ENCODE results near the gene SPAG9.

Gene SPAG9

GRCh38 chr17:51000835-51001638 lies 119.6 kb downstream of the SPAG9 start:
- Histone ChIP-seq H3K4me1 (ENCODE audit: control insufficient read depth, low read depth, low read length) (no peaks in the 10 kb centered on the region), H3K9ac (ENCODE audit: low read length) (no peak overlapping the region), H3K27ac (ENCODE audit: low read length) (no peak overlapping the region), H3K4me3 (ENCODE audit: low read length) (no peak overlapping the region), H3K36me3 (ENCODE audit: control insufficient read depth, low read depth, low read length) (peaks cover 56% of the 10 kb centered on the region), H3K9me3 (ENCODE audit: control insufficient read depth, low read depth, low read length) (no peaks in the 10 kb centered on the region), H3K27me3 (ENCODE audit: control insufficient read depth, insufficient read depth, low read length) (no peaks in the 10 kb centered on the region)

GRCh38 chr17:50995668-50996067 lies 125.0 kb downstream of the SPAG9 start:
- H3K4me1 ChIP-seq (ENCODE audit: control insufficient read depth, low read depth, low read length), result no peaks in the 10 kb centered on the region
- H3K36me3 ChIP-seq (ENCODE audit: control insufficient read depth, low read depth, low read length), result peaks cover 74% of the 10 kb centered on the region

DNA sequence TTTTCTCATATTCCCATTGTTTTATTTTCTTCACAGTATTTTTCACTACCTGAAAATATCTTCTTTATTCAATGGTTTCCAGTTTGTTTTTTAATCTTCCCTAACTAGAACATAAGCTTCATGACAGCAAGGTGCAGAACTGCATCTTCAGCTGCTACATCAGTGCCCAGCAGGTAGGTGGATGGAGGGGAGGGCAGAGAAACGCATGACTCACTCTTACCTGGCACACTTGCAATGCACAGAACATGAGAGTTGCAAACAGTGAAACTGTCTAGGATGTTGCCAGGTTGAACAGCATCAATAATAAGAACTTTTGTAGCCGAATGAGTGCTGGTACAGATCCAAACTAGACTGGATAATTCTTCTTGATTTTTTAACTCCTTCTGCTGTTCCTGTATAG lies 127.1 kb downstream of the SPAG9 start:
- H3K4me1 ChIP-seq (ENCODE audit: control insufficient read depth, low read depth, low read length), result no peaks in the 10 kb centered on the region
- no peak overlapping the region for H3K4me3 ChIP-seq (ENCODE audit: low read length)
- H3K27ac ChIP-seq (ENCODE audit: low read length), result no peak overlapping the region
- no peaks in the 10 kb centered on the region for H3K9me3 ChIP-seq (ENCODE audit: control insufficient read depth, low read depth, low read length)
- no peak overlapping the region for H3K9ac ChIP-seq (ENCODE audit: low read length)
- H3K27me3 ChIP-seq (ENCODE audit: control insufficient read depth, insufficient read depth, low read length), result no peaks in the 10 kb centered on the region
- H3K36me3 ChIP-seq (ENCODE audit: control insufficient read depth, low read depth, low read length), result peaks cover 79% of the 10 kb centered on the region

More at GRCh38 chr17:50995668-50996067, 125.0 kb downstream of the SPAG9 start:
- no peaks in the 10 kb centered on the region for H3K9me3 ChIP-seq (ENCODE audit: control insufficient read depth, low read depth, low read length)
- no peaks in the 10 kb centered on the region for H3K27me3 ChIP-seq (ENCODE audit: control insufficient read depth, insufficient read depth, low read length)
- no peak overlapping the region for H3K4me3 ChIP-seq (ENCODE audit: low read length)
- no peak overlapping the region for H3K9ac ChIP-seq (ENCODE audit: low read length)
- no peak overlapping the region for H3K27ac ChIP-seq (ENCODE audit: low read length)

DNA sequence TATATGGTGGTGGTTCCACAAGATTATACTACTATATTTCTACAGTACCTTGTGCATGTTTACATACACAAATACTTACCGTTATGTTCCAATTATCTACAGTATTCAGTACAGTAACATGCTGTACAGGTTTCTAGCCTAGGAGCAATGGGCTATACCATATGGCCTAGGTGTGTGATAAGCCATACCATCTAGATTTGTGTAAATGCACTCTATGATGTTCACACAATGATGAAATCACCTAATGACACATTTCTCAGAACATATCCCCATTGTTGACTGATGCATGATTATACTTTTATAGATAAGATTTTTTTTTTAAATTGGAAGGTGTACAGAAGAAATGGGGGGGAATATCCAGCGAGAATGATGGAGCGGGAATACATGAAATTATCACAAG lies 131.5 kb downstream of the SPAG9 start:
- Histone ChIP-seq H3K4me1 (ENCODE audit: control insufficient read depth, low read depth, low read length) (no peaks in the 10 kb centered on the region), H3K4me3 (ENCODE audit: low read length) (no peak overlapping the region), H3K36me3 (ENCODE audit: control insufficient read depth, low read depth, low read length) (peaks cover 73% of the 10 kb centered on the region), H3K27me3 (ENCODE audit: control insufficient read depth, insufficient read depth, low read length) (no peaks in the 10 kb centered on the region), H3K27ac (ENCODE audit: low read length) (no peak overlapping the region), H3K9ac (ENCODE audit: low read length) (no peak overlapping the region), H3K9me3 (ENCODE audit: control insufficient read depth, low read depth, low read length) (no peaks in the 10 kb centered on the region)

- Histone ChIP-seq H3K27ac (ENCODE audit: low read length) (no peak overlapping the region), H3K36me3 (ENCODE audit: control insufficient read depth, low read depth, low read length) (peaks cover 71% of the 10 kb centered on the region), H3K9me3 (ENCODE audit: control insufficient read depth, low read depth, low read length) (no peaks in the 10 kb centered on the region), H3K4me1 (ENCODE audit: control insufficient read depth, low read depth, low read length) (no peaks in the 10 kb centered on the region), H3K27me3 (ENCODE audit: control insufficient read depth, insufficient read depth, low read length) (no peaks in the 10 kb centered on the region), H3K4me3 (ENCODE audit: low read length) (no peak overlapping the region), H3K9ac (ENCODE audit: low read length) (no peak overlapping the region)
These were observed 132.2 kb downstream of the SPAG9 start for GRCh38 chr17:50988427-50988826.

DNA sequence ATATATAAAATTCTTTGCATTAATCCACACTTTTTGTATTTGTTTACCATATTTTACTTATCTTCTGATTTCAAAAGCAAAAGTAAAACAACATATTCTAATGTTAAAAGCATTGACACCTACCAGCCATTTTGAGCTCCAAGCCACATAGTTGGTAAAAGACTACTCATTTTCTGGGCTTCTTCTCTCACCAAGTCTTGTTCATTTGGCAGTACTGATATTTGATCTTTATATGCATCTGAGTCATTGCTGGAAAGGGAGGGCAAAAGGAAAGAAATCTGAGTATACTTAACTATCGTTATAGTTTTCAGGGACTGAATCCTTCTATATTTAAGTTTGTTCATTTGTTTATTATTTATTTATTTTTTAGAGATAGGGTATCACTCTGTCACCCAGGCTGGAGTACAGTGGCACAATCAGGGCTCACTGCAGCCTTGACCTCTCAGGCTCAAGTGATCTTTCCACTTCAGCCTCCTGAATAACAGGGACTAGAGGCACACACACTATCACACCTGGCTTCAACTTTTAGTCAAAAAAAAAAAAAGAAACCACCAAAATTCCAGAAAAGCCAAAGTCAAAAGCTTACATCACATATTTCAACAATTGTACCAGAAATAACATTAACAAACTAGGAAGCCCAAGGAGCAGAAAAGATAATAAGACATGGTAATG lies 133.5 kb downstream of the SPAG9 start:
- Histone ChIP-seq H3K27ac (ENCODE audit: low read length) (no peak overlapping the region), H3K36me3 (ENCODE audit: control insufficient read depth, low read depth, low read length) (peaks cover 71% of the 10 kb centered on the region), H3K27me3 (ENCODE audit: control insufficient read depth, insufficient read depth, low read length) (no peaks in the 10 kb centered on the region), H3K9ac (ENCODE audit: low read length) (no peak overlapping the region), H3K4me1 (ENCODE audit: control insufficient read depth, low read depth, low read length) (no peaks in the 10 kb centered on the region), H3K9me3 (ENCODE audit: control insufficient read depth, low read depth, low read length) (no peaks in the 10 kb centered on the region), H3K4me3 (ENCODE audit: low read length) (no peak overlapping the region)

GRCh38 chr17:50981279-50981678 lies 139.4 kb downstream of the SPAG9 start:
- H3K9me3 ChIP-seq (ENCODE audit: control insufficient read depth, low read depth, low read length), result no peaks in the 10 kb centered on the region
- H3K4me3 ChIP-seq (ENCODE audit: low read length), result no peak overlapping the region
- H3K4me1 ChIP-seq (ENCODE audit: control insufficient read depth, low read depth, low read length), result no peaks in the 10 kb centered on the region
- H3K9ac ChIP-seq (ENCODE audit: low read length), result no peak overlapping the region
- H3K36me3 ChIP-seq (ENCODE audit: control insufficient read depth, low read depth, low read length), result peaks cover 77% of the 10 kb centered on the region
- no peak overlapping the region for H3K27ac ChIP-seq (ENCODE audit: low read length)
- no peaks in the 10 kb centered on the region for H3K27me3 ChIP-seq (ENCODE audit: control insufficient read depth, insufficient read depth, low read length)

DNA sequence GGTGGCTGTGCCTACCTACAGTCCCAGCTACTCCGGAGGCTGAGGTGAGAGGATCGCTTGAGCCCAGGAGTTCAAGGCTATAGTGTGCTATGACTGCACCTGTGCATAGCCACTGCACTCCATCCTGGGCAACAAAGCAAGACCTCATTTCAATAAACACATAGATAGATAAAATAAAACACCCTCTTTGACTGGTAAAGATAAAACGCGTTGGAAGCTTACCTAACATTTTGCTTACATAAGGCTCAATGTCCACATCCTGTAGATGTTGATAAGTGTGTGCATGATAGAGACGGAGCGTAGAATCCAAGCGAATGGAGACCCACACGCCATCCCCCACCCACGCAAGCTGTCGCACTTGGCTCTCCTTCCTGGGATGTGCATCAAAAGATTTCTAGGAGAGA lies 141.1 kb downstream of the SPAG9 start:
- Histone ChIP-seq H3K27me3 (ENCODE audit: control insufficient read depth, insufficient read depth, low read length) (no peaks in the 10 kb centered on the region), H3K27ac (ENCODE audit: low read length) (no peak overlapping the region), H3K4me3 (ENCODE audit: low read length) (no peak overlapping the region), H3K4me1 (ENCODE audit: control insufficient read depth, low read depth, low read length) (no peaks in the 10 kb centered on the region), H3K9me3 (ENCODE audit: control insufficient read depth, low read depth, low read length) (no peaks in the 10 kb centered on the region), H3K9ac (ENCODE audit: low read length) (no peak overlapping the region), H3K36me3 (ENCODE audit: control insufficient read depth, low read depth, low read length) (peaks cover 76% of the 10 kb centered on the region)

GRCh38 chr17:50977487-50978159 lies 143.0 kb downstream of the SPAG9 start:
- H3K9ac ChIP-seq (ENCODE audit: low read length), result no peak overlapping the region

DNA sequence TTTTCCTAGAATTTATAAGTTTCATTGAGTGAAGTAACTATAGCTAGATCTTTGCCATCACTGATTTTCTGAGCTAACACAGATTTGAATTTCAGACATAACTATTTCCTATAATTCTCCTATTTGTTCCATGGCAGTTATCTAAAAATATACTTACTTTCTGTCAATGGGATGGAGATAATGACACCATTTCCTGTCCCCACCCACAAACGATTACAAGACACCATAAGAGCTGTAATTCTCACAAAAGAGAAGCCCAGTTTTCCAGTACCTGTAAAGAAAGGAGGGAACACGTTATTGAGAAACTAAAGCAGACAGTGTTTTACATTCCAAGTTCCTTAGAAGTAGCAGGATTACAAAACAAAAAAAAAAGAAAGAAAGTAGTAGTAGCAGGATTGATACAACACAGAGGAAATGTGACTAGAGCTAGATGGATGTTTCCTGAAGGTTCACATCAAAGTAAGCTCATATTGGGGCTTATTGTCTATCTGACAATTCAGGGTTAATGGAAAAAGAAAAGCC lies 143.7 kb downstream of the SPAG9 start:
- no peak overlapping the region for H3K27ac ChIP-seq (ENCODE audit: low read length)
- peaks cover 61% of the 10 kb centered on the region for H3K36me3 ChIP-seq (ENCODE audit: control insufficient read depth, low read depth, low read length)
- no peak overlapping the region for H3K4me3 ChIP-seq (ENCODE audit: low read length)
- no peaks in the 10 kb centered on the region for H3K9me3 ChIP-seq (ENCODE audit: control insufficient read depth, low read depth, low read length)
- H3K27me3 ChIP-seq (ENCODE audit: control insufficient read depth, insufficient read depth, low read length), result no peaks in the 10 kb centered on the region
- no peak overlapping the region for H3K9ac ChIP-seq (ENCODE audit: low read length)
- no peaks in the 10 kb centered on the region for H3K4me1 ChIP-seq (ENCODE audit: control insufficient read depth, low read depth, low read length)

More at GRCh38 chr17:50977487-50978159, 143.0 kb downstream of the SPAG9 start:
- H3K9me3 ChIP-seq (ENCODE audit: control insufficient read depth, low read depth, low read length), result no peaks in the 10 kb centered on the region
- H3K4me3 ChIP-seq (ENCODE audit: low read length), result no peak overlapping the region
- H3K27ac ChIP-seq (ENCODE audit: low read length), result no peak overlapping the region
- H3K36me3 ChIP-seq (ENCODE audit: control insufficient read depth, low read depth, low read length), result peaks cover 65% of the 10 kb centered on the region
- H3K4me1 ChIP-seq (ENCODE audit: control insufficient read depth, low read depth, low read length), result no peaks in the 10 kb centered on the region
- no peaks in the 10 kb centered on the region for H3K27me3 ChIP-seq (ENCODE audit: control insufficient read depth, insufficient read depth, low read length)

Measured in iPS-18a (cell line).